ENCODE data around the gene MAPK1IP1L.
"Not testable (repeated sequence)": the region's sequence is repeated elsewhere in the genome, so short reads cannot be mapped to it uniquely, and the experiment has no call there.

The MAPK1IP1L gene

DNA sequence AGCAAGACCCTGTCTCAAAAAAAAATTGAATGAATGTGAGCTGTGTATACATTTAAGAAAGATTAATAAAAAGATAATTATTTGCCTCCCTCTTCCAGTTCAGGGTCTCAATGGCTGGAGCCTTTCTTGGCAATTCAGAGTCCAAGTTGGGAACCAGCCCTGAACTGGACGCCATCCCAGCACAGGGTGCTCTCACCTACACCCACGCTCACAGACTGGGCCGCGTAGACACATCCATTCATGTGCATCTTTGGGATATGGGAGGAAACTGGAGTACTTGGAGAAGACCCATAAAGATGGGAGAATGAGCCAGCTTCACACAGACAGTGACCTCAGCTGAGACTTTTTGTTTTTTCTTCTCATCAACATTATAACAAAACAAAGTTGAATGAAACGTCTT is 6.5 kb downstream of the MAPK1IP1L start:
- DNase-seq = no peak

DNA sequence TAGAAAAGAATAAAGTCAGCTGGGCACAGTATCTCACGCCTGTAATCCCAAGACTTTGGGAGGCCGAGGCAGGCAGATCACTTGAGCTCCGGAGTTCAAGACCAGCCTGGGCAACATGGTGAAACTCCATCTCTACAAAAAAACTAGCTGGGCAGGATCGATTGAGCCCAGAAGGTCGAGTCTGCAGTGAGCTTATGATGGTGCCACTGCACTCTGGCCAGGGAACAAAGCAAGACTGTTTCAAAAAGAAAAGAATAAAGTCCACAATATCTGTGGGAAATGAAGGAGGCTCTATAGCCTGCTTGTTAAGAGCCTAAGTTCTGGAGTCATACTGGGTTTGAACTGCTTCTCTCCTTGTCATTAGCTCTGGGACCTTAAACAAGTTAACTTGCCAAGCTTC is 7.9 kb downstream of the MAPK1IP1L start:
- no peak for DNase-seq

DNA sequence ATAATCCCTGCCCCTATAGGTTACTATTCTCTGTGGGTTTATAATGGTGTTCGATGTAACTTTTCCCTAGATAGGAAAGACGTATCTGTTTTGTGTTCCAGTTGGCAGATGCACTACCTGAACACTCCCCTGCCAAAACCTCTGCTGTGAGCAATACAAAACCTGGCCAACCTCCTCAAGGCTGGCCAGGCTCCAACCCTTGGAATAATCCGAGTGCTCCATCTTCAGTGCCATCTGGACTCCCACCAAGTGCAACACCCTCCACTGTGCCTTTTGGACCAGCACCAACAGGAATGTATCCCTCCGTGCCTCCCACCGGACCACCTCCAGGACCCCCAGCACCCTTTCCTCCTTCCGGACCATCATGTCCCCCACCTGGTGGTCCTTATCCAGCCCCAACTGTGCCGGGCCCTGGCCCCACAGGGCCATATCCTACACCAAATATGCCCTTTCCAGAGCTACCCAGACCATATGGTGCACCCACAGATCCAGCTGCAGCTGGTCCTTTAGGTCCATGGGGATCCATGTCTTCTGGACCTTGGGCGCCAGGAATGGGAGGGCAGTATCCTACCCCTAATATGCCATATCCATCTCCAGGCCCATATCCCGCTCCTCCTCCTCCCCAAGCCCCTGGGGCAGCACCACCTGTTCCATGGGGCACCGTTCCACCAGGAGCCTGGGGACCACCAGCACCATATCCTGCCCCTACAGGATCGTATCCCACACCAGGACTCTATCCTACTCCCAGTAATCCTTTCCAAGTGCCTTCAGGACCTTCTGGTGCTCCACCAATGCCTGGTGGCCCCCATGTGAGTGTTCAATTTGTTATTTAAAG is 11.3 kb downstream of the MAPK1IP1L start:
- no peak for DNase-seq

DNA sequence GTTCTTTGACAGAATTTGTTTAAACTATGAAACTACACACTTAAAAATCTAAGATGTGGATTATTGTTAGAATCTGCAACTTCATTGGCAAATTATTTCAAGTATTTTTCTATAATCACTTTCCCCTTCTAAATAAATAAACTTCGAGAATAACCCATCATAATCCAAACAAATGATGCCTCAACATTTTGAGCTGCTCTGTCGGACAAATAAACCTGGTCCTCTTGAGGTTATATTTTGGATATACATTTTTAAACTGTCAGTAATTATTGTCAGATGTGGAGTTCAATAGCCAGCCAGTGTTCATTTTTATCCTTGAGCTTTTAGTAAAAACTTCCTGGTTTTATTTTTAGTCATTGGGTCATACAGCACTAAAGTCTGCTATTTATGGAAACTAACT is 13.4 kb downstream of the MAPK1IP1L start:
- DNase-seq = not testable (repeated sequence)

DNA sequence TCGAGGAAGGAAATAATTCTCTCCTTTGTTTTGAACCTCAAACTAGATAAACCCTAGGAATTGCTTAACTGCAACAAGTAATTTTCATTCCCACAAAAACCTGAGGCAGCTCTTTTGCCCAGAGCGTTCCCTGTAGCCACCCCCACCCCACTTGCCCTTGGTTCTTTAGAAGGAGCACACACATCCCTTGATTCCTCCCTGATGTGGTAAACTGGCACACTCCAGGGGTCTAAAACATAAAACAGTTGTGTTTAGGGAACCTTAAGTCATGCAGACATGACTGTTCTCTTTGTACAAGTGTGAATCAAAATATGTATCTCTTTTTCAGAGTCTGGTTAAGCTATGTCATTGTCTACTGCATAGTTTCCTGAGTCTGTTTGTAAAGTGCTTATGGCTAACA is 14.0 kb downstream of the MAPK1IP1L start:
- no peak for DNase-seq

DNA sequence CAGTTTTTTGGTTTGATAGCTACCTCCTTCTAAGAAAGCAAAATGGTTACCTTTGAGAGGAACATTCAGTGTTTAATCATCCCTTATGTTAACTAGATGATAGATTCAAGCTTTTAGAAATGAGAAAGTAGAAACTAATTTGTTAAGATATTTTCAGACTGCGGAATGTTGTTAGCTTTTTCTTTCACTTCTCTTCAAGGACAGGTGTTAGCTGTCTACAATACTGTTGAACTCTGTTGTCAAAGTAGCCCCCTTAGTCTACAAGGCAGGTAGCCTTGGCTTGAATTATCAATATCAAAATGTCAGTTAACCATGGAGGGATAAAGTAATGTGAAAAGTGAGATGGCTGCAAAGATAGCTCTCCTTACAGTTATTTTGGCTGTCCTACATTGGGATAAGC is 14.8 kb downstream of the MAPK1IP1L start:
- no peak for DNase-seq

DNA sequence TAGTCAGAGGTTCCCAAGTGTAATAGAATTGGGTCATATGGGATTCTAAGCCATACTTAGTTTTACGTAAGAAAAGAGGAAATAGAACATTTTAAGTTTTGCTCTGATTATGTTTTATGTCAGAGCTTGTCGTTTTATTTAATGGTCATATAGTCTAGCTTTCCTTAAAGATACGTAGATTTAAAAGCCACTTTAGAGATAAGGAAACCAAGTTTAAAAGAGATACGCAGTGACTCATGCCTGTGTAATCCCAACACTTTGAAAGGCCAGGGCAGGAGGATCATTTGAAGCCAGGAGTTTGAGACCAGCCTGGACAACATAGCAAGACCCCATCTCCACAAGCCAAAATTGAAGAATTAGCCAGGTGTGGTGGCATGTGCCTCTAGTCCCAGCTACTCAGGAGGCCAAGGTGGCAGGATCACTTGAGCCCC is 19.5 kb downstream of the MAPK1IP1L start:
- DNase-seq = no peak

DNA sequence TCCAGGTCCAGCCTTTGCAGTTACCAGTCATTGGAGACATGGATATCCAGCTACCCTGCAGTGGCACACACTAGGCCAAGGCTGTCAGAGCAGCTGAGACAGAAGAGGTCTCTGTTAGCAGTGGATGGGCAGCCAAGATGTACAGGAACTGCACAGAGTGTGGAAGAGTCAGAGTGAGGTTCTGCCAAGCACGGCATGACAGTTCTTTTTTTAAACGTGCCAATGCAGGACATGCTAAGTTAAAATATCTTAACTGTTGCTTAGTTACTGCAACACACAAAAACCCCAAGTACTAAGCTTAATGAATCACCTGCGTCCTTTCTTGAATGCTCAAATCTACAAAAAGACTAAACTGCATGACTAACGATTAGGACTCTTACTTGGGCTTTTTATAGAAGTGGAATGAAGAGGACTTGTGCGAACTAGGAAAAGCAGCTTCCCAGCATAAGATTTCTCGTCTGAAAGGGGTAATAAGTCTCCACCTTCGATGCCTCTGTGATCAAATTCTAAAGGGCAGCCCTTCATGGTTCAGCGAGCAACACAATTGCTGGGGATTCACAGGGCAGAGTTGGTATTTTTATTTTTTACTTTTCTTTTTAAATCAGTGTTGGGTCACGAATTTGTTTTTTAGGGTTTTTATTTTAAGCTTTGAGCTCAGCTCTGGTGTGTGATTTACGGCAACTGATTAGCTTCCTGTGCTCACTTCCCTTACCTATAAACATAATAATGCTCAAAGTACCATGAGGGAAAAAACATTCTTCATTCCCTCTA is 20.6 kb downstream of the MAPK1IP1L start:
- no peak for DNase-seq

DNA sequence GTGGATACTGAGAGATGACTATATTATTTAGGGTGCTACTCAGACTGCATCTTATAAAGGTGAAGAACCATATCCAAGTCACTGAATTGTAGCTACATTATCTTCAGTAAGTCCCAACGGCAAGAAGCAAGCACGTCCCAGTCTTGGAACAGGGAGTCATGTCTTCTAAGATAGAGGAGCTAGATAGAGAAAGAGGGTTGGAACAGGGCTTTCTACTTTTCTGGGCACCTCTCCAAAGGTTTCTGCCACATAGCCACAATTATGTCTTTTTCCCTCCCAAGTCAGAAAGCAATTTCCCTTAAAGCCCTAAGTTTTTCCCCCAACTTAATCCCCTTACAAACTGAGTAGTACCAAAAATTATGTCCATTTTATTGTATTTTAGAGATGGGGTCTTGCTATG is 22.4 kb downstream of the MAPK1IP1L start:
- no peak for DNase-seq

DNA sequence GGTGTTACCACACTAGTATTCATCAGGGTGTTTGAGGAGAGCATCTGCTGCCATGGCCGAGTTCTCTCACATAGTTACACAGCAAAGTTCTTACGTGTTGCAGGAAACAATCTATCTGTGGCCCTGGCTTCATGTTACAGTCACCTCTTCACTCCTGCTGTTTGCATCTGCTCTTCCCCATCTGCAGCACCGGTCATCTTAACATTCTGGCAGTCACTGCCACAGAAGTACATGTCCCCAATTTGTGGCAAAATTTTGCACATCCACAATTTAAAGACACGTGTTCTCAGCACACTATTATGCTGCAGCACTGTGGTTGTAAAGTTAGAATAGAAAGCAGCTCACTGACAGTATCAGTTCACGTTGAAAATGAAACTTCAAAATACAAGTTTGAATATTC is 23.2 kb downstream of the MAPK1IP1L start:
- peak; percentile 37 for DNase-seq

DNA sequence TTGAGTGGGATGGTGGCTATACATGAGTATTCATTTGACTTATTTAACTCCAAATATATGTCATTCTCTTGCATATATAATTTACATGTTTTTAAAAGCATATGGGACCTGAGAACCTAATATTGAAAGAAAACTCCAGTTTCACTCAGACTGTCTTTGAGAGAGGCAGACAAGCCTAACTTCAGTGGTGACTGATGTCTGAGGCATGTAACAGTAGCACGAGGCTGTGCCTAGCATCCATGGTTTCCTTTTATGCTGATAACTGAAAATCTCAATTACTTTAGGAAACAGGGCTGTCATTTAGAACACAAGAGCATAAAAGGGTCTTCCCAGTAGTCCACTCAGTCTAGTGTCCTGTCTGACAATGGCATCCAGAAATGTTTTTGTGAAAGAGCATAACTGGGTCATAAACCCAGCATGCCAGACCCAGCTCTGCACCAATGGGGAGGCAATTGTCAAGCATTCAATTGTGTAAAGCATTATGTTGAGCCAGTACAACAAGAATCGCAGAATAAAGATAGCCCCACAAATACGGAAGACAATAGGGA is 24.3 kb downstream of the MAPK1IP1L start:
- DNase-seq = no peak

DNA sequence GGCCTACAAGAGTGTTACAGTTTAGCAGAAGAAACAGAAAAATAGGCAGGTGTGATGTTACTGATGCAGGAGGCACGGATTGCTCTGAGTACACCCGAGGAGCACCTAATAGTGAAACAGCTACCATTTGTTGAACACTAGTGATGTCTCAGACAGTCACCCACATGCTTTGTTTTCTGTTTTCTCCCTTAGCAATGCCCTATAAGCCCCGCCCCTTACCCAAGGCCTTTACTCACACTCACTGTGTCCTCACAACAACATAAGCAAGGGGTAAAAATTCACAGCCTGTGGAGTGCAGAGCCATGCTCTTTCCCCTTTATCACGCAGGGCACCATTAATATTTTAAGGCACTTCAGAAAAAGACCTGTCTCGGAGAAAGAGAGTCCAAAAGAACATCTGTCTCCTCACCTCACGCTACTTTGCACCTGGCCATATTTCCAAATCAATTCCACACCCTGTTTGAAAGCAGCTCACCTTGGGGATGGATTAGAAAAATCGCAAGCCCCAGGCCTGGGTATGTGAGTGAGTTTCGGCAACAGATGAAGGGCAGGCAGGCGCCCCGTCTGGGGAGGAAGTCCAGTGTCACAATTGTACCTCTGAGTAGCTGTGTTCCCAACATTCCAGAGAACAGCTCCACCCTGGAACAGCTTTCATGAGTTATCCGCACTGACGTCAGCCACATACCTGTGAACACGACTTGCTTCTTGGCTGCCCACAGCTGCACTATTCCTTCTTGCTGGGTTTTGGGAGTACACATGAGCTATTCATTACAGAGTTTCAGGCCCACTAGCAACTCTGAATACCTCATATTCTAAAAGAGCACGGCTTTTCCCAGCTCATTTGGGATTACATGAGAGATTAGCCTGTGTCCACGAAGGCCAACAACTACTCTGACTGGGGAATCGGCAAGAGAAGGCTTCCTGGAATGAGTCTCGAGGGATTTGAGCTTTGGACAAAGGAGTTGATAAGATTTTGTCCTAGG is 26.0 kb downstream of the MAPK1IP1L start:
- no peak for DNase-seq

DNA sequence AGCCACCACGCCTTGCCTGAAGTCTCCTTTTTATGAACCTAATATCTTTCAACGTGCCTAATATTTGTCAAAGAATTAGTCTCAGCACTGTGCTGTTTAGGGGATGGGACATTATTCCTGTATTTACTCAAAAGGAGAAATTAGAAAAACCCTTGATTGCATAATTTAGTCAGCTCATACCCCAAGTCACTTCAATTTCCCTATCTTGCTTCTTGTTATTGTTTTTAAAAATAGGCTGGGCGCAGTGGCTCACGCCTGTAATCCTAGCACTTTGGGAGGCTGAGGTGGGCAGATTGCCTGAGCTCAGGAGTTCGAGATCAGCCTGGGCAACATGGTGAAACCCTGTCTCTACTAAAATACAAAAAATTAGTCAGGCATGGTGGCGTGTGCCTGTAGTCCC is 28.5 kb downstream of the MAPK1IP1L start:
- DNase-seq = not testable (repeated sequence)

DNA sequence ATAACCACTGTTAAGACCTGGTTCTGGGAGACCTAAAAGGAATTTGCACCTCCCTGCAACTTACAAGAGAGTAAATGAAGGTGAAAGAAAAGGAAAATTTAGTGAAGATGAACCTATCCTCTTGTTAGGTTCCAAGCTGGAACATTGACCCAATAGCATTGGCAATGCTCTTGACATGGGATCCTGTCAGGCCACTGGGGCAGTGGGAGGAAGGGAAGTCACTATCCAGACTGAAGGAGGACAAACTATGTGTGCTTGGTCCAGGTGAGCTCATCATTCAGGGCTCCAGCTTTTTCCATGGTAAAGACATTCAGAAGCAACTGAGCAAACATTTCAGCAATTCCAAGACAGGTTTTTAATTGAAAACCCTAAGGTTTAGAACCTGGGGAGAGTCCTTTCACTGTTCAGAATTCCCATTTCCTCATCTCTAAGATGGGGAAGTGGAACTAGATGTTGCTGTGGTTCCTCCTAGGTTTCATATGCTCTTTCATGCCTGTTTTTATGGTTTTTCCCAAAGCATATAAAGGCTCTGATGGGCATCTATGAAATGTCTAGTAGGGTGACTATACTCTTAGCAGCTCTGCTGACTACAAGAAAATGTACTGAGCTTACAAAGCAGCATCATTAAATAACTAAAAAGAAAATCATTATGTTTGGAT is 33.1 kb downstream of the MAPK1IP1L start:
- DNase-seq = no peak

DNA sequence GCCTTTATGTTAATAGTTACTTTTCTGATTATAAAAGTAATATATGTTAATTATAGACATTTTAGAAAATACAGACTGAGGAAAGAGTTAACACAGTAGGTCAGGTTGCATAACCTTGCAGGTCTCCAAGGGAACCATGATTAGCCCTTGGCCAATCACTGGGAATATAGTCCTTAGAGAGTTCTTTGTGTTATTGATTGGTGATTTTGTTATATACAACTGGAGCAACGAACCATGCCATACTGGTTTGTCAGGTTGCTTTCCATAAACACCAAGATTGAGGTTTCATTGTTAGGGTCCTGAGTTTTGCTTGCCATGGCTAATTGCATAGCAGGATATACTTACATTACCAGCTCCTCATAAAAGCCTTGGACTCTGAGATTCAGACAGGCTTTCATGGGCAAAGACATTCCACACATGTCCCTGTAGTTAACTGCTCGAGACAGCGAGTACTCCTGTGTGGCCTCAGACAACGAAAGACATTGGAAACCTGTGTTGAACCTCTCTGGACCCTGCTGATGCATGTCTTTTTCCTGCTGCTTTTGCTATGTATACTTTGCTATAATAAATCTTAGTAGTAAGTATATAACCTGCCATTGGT is 33.7 kb downstream of the MAPK1IP1L start:
- no peak for DNase-seq

DNA sequence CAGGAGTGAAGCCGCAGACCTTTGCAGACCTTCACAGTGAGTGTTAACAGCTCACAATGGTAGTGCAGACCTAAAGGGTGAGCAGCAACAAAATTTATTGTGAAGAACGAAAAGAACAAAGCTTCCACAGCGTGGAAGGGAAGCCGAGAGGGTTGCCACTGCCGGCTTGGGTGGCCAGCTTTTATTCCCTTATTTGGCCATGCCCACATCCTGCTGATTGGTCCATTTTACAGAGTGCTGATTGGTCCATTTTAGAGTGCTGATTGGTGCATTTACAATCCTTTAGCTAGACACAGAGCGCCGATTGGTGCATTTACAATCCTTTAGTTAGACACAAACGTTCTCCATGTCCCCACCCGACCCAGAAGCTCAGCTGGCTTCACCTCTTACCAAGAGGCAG is 35.5 kb downstream of the MAPK1IP1L start:
- DNase-seq = no peak

DNA sequence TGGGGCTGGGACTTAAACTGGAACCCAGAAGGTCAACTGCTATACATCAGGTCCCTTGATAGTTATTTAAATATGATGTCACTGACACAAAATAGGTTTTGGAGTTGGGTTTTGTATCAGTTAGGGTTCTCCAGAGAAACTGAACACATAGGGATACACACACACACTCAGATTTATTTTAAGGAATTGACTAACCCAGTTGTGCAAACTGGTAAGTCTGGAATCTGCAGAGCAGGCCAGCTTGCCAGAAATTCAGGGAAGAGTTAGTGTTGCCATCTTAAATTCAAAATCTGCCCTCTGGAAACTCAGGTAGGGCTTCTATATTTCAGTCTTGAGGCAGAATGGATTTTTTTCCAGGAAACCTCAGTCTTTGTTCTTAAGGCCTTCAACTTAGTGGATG is 36.9 kb downstream of the MAPK1IP1L start:
- no peak for DNase-seq

DNA sequence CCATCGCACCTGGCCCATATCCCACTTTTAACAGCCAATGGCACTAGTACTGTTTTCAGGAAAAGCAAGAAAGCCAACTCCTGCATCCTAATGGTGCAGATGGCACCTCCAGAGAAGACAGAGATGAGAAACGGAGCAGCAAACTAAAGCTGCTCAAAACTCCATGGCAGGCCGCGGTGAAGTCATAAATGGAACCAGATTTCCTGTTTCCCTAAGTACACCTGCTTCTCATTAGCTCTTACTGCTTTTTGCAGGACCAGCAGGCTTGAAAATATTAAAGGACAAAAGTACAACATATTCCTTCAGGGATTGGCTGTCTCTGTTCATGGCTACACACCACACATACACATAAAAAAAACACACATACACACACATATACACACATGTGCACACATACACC is 40.9 kb downstream of the MAPK1IP1L start:
- DNase-seq = no peak

DNA sequence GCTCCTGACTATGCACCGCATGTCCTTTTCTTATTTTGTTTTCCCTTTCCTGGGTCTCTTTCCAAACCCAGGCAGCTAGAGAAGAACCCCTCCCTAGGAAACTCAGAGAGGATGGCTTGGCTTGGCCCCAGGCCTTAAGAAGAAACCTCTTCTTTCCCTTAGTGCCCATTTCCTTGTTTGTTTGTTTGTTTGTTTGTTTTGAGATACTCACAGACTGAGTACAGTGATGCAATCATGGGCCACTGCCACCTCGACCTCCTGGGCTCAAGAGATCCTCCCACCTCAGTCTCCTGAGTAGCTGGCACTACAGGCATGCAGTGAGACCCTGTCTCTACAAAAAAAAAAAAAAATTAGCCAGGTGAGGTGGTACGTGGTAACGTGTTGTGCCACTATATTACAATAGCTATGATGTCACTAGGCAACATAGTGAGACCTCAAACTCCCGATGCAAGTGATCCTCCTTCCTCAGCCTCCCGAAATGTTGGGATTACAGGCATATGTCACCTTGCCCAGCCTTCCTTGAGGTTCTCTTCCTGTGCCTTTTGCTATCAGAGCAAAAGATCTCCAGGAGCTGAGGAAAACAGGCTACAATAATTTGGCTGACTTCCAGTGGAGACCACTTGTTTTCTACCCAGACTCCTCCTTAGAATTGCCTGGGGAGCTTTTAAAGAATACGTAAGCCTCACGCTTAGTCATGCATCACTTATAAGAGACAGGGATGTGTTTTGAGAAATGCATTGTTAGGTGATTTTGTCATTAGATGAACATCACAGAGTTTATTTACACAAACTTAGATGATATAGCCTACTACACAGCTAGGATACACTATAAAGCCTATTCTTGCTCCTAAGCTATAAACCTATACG is 43.1 kb downstream of the MAPK1IP1L start:
- DNase-seq = no peak

DNA sequence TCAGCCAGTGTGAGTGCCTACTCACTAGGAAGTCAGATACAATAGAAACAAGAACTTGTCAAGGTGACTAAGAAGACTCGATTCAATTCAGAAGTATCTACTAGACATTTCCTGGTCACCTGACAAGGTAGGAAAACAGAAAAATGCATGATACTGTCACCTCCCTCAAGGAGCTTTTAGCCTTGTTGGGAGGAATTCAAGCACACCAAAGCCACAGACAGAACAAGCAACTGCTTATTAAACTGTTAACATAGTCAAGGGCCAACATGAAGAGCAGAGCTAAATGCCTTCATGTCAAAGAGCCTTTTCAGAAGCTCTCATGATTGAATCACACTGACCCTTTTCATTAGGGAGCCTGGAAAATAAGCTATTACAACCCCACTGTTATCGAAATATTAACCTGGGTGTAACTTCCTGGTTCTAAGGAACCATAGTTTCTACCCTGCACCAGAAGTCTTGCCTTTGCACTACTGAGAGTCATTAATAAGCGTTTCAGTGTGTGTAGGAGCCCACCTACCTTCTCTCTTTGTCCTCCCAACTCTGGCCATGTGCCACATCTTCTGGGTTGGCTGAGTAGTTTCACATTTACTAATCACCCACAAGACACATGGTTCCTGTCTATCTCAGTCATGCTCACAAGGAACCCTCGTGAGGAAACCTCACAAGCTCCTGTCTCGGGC is 46.6 kb downstream of the MAPK1IP1L start:
- DNase-seq = no peak
